ENCODE measurements around the gene MCF2L2.

MCF2L2 gene

GRCh38 chr3:183386651-183387050 lies 41.8 kb downstream of the MCF2L2 start:
- DNase-seq (ENCODE audit: low read depth) = no peak
- no peak overlapping the region for H3K4me3 ChIP-seq (replicated peaks; ENCODE audit: low read depth, low read length)
- TF ChIP-seq CTCF (IDR thresholded peaks at IDR 0.05; ENCODE audit: low read length, missing control alignments) = no peak

- H3K4me3 ChIP-seq (replicated peaks; ENCODE audit: low read depth, low read length) = no peak overlapping the region
- peak; percentile 74 for TF ChIP-seq CTCF (IDR thresholded peaks at IDR 0.05; ENCODE audit: low read length, missing control alignments)
Observed at GRCh38 chr3:183385698-183386613, 42.5 kb downstream of the MCF2L2 start.

GRCh38 chr3:183381673-183382072 lies 46.7 kb downstream of the MCF2L2 start:
- no peak for TF ChIP-seq CTCF (IDR thresholded peaks at IDR 0.05; ENCODE audit: low read length, missing control alignments)

More at GRCh38 chr3:183385698-183386613, 42.5 kb downstream of the MCF2L2 start:
- peak; percentile 88 for DNase-seq (ENCODE audit: low read depth)

GRCh38 chr3:183381179-183381578 lies 47.2 kb downstream of the MCF2L2 start:
- H3K4me3 ChIP-seq (replicated peaks; ENCODE audit: low read depth, low read length) = no peak overlapping the region
- DNase-seq (ENCODE audit: low read depth) = peak; percentile 33
- TF ChIP-seq CTCF (IDR thresholded peaks at IDR 0.05; ENCODE audit: low read length, missing control alignments) = no peak

More at GRCh38 chr3:183381673-183382072, 46.7 kb downstream of the MCF2L2 start:
- H3K4me3 ChIP-seq (replicated peaks; ENCODE audit: low read depth, low read length) = no peak overlapping the region
- DNase-seq (ENCODE audit: low read depth) = no peak

- DNase-seq (ENCODE audit: low read depth) = no peak
- H3K4me3 ChIP-seq (replicated peaks; ENCODE audit: low read depth, low read length) = no peak overlapping the region
- no peak for TF ChIP-seq CTCF (IDR thresholded peaks at IDR 0.05; ENCODE audit: low read length, missing control alignments)
Observed at GRCh38 chr3:183378951-183379350, 49.5 kb downstream of the MCF2L2 start.

GRCh38 chr3:183378545-183378944 lies 49.9 kb downstream of the MCF2L2 start:
- no peak for TF ChIP-seq CTCF (IDR thresholded peaks at IDR 0.05; ENCODE audit: low read length, missing control alignments)
- no peak for DNase-seq (ENCODE audit: low read depth)
- no peak overlapping the region for H3K4me3 ChIP-seq (replicated peaks; ENCODE audit: low read depth, low read length)
